NT2/D1 (cell line): ENCODE data around the gene ITGB6.

Source experiments
- YY1 ChIP-seq: IDR thresholded peaks from 2 replicates; pipeline ENCODE4 v1.6.1; 2011; ENCODE audit not compliant: insufficient read length, insufficient read depth
- ZNF274 ChIP-seq: IDR thresholded peaks from 2 replicates; pipeline ENCODE4 v1.6.1; 2011; ENCODE audit warnings: mild to moderate bottlenecking, low read depth, low read length

DNA sequence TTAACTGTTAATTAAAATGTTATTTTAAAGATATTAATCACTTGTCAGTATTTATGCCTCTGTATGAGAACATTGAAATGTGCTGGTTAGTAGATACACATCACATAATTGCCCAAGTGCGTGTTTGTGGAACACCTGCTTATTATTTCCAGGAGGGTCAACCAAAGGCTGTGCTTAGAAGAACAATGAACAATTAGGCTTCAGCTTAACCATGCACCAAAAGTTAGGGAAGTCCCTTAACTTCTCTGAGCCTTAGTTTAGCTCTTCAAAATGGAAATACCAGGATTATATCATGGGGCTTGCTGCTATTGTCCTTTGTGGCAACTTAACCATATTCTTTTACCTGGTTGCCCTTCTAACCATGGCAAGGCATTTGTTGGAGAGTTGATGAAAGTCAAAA lies 94.7 kb downstream of the ITGB6 start:
- no peak for TF ChIP-seq YY1
- TF ChIP-seq ZNF274 = no peak
